Keratinocyte (primary cell): Measurements from ENCODE around the gene TCF15. TPM values are rescaled to one million over a fixed set of nuclear protein-coding genes. Genes with fewer than 3 reads are reported as not detected.

ENCODE experiments used
- DNase-seq: peaks from one replicate; pipeline ENCODE4 v3.0.0-alpha.2; 2011; ENCODE audit warnings: low read depth, missing footprints, low spot score
- FAIRE-seq: peaks from 2 replicates; lab custom pipeline; 2011; peaks lifted over from hg19 to GRCh38; lab: Jason Lieb, UNC
- H2AFZ ChIP-seq: 2 replicates; pipeline ENCODE4 v1.6.0; 2012; ENCODE audit warnings: low read length, control low read depth, inconsistent platforms; ENCODE audit not compliant: control insufficient read depth
- H3K27ac ChIP-seq: 2 replicates; pipeline ENCODE4 v1.5.1; 2011; ENCODE audit warnings: low read length; ENCODE audit not compliant: control insufficient read depth, insufficient read depth
- H3K27me3 ChIP-seq: 3 replicates; pipeline ENCODE4 v1.6.0; 2011; ENCODE audit warnings: low read length; ENCODE audit not compliant: control insufficient read depth, insufficient read depth; ENCODE audit errors: extremely low read depth
- H3K36me3 ChIP-seq, 2 experiments: 2 replicates in 1 of 2; 3 replicates in 1 of 2; pipeline ENCODE4 v1.5.1; 2011; ENCODE audit warnings: low read length in 2 of 2, mild to moderate bottlenecking in 1 of 2; ENCODE audit not compliant: control insufficient read depth in 2 of 2, insufficient read depth in 2 of 2; ENCODE audit errors: extremely low read depth in 1 of 2
- H3K4me1 ChIP-seq: 3 replicates; pipeline ENCODE4 v1.5.1; 2011; ENCODE audit warnings: low read length; ENCODE audit not compliant: control insufficient read depth, insufficient read depth; ENCODE audit errors: extremely low read depth
- H3K4me2 ChIP-seq: 3 replicates; pipeline ENCODE4 v1.6.0; 2011; ENCODE audit warnings: low read depth, low read length; ENCODE audit not compliant: control insufficient read depth, insufficient read depth; ENCODE audit errors: extremely low read depth
- H3K4me3 ChIP-seq, 3 experiments: fragments of 200-600 bp in 1 of 3; sonication (generic) in 1 of 3; 2 replicates in 2 of 3; 3 replicates in 1 of 3; pipeline ENCODE4 v1.5.1; 2011 to 2016; ENCODE audit warnings: low read length in 3 of 3, mild to moderate bottlenecking in 3 of 3, control low read depth in 2 of 3, inconsistent platforms in 1 of 3, low read depth in 1 of 3, mixed read lengths in 1 of 3, mixed run types in 1 of 3, moderate library complexity in 1 of 3; ENCODE audit not compliant: control insufficient read depth in 2 of 3, insufficient read depth in 2 of 3; ENCODE audit errors: extremely low read depth in 1 of 3
- H3K79me2 ChIP-seq: 2 replicates; pipeline ENCODE4 v1.6.0; 2012; ENCODE audit warnings: low read length; ENCODE audit not compliant: control insufficient read depth, insufficient read depth
- H3K9ac ChIP-seq: 3 replicates; pipeline ENCODE4 v1.6.0; 2011; ENCODE audit warnings: low read length; ENCODE audit not compliant: control insufficient read depth, insufficient read depth; ENCODE audit errors: extremely low read depth
- H3K9me1 ChIP-seq: 3 replicates; pipeline ENCODE4 v1.6.0; 2011; ENCODE audit warnings: low read length; ENCODE audit not compliant: control insufficient read depth, insufficient read depth; ENCODE audit errors: extremely low read depth
- H3K9me3 ChIP-seq: 2 replicates; pipeline ENCODE4 v1.5.1; 2012; ENCODE audit warnings: low read depth, low read length; ENCODE audit not compliant: control insufficient read depth
- H4K20me1 ChIP-seq: 3 replicates; pipeline ENCODE4 v1.6.0; 2011; ENCODE audit warnings: low read length; ENCODE audit not compliant: control insufficient read depth, insufficient read depth; ENCODE audit errors: extremely low read depth
- CTCF ChIP-seq, 3 experiments: IDR thresholded peaks in 1 of 3; conservative IDR thresholded peaks in 1 of 3; optimal IDR thresholded peaks in 1 of 3; 2 replicates in 2 of 3; 3 replicates in 1 of 3; pipeline versions ENCODE3 to v1.5.1; 2011; ENCODE audit warnings: low read length in 3 of 3, mild to moderate bottlenecking in 3 of 3, moderate library complexity in 2 of 3, control low read depth in 1 of 3, inconsistent platforms in 1 of 3; ENCODE audit not compliant: insufficient read depth in 2 of 3; ENCODE audit errors: extremely low read depth in 1 of 3
- EZH2 ChIP-seq: IDR thresholded peaks from one replicate; pipeline ENCODE4 v1.6.1; 2012; ENCODE audit warnings: inconsistent platforms, mild to moderate bottlenecking, low read length, moderate library complexity
- dilution Hi-C: fragments of 300-500 bp; cut with MboI; formaldehyde crosslinking; loops from one replicate; pipeline ENCODE4 v1.7.0; 2020; ENCODE audit warnings: low sequenced_read_pairs; ENCODE audit not compliant: extremely low pct_ligation_motif_present
- polyA plus RNA-seq, 5 experiments: library from polyadenylated mRNA; depleted of rRNA in 3 of 5; stranded (reverse) in 3 of 5; stranded (forward) in 1 of 5; unstranded in 1 of 5; fragments of >200 nt; gene quantifications; 1 replicate in 1 of 5; 2 replicates in 3 of 5; 3 replicates in 1 of 5; pipeline versions ENCODE4 v1.2.1 to v1.2.3, GENCODE V29; 2011 to 2012; ENCODE audit warnings: missing spikeins in 2 of 5, low read depth in 1 of 5, low replicate concordance in 1 of 5

The TCF15 gene
- polyA plus RNA-seq, 1 donor (not counting 4 experiments of a cell fraction or from before 2014, with no cell fraction given), result not detected

- no peaks in the 10 kb centered on the region for H3K36me3 ChIP-seq
- H3K9me1 ChIP-seq, result no peaks in the 10 kb centered on the region
- H3K27me3 ChIP-seq, result peaks cover 8% of the 10 kb centered on the region
- no peaks in the 10 kb centered on the region for H3K9me3 ChIP-seq
- dilution Hi-C loops, result no loop called here
- no peaks in the 10 kb centered on the region for H3K79me2 ChIP-seq
- no peak overlapping the region for H3K9ac ChIP-seq
- no peak overlapping the region for H3K27ac ChIP-seq
- TF ChIP-seq EZH2 (no peak), CTCF (optimal IDR thresholded peaks at IDR 0.05 in 1 of 3, IDR thresholded peaks at IDR 0.05 in 1 of 3, conservative IDR thresholded peaks at IDR 0.05 in 1 of 3; ENCODE audit: extremely low read depth in 1 of 3, insufficient read depth in 2 of 3, low read length in 3 of 3) (no peak)
- no peak overlapping the region for H3K4me2 ChIP-seq
- no peak for DNase-seq
- no peaks in the 10 kb centered on the region for H4K20me1 ChIP-seq
- no peak overlapping the region for H2AFZ ChIP-seq
- no peaks in the 10 kb centered on the region for H3K4me1 ChIP-seq
- no peak overlapping the region for H3K4me3 ChIP-seq
- FAIRE-seq, result no peak
Observed at GRCh38 chr20:558117-558516, 52.0 kb downstream of the TCF15 start.

- Histone ChIP-seq H3K9me3 (no peaks in the 10 kb centered on the region), H3K36me3 (no peaks in the 10 kb centered on the region), H3K9me1 (no peaks in the 10 kb centered on the region), H3K9ac (no peak overlapping the region), H3K79me2 (no peaks in the 10 kb centered on the region), H3K27ac (no peak overlapping the region), H3K4me1 (no peaks in the 10 kb centered on the region), H3K4me2 (no peak overlapping the region), H3K27me3 (peaks cover 8% of the 10 kb centered on the region), H4K20me1 (no peaks in the 10 kb centered on the region), H2AFZ (no peak overlapping the region), H3K4me3 (no peak overlapping the region)
- DNase-seq (no peak), FAIRE-seq (no peak)
- dilution Hi-C loops, result no loop called here
- TF ChIP-seq CTCF (optimal IDR thresholded peaks at IDR 0.05 in 1 of 3, IDR thresholded peaks at IDR 0.05 in 1 of 3, conservative IDR thresholded peaks at IDR 0.05 in 1 of 3; ENCODE audit: extremely low read depth in 1 of 3, insufficient read depth in 2 of 3, low read length in 3 of 3), result no peak
- no peak for TF ChIP-seq EZH2
Observed at GRCh38 chr20:556984-557383, 53.1 kb downstream of the TCF15 start.
